T-helper 2 cell treated with Interferon-gamma antibody and Interleukin-4, amounts not matched to agents 100 ng/mL and 5 ng/mL, for 36 hours (primary cell): Measurements from ENCODE around the gene SORT1. TPM values are rescaled to one million over a fixed set of nuclear protein-coding genes. Genes with fewer than 3 reads are reported as not detected.
"Not testable (repeated sequence)": the region's sequence is repeated elsewhere in the genome, so short reads cannot be mapped to it uniquely, and the experiment has no call there.

Experiments
- intact Hi-C: fragments of 100-400 bp; cut with micrococcal nuclease; formaldehyde crosslinking; loops from one replicate; pipeline ENCODE4 v1.15.1; 2023
- total RNA-seq: library from RNA; stranded (reverse); gene quantifications from 2 replicates; pipeline ENCODE4 v1.2.3, GENCODE V29; 2022

SORT1 gene
- total RNA-seq, 1 donor from 2014 or later = 6.2 TPM

- intact Hi-C loops = no loop called here
Observed at GRCh38 chr1:109383087-109383779, 14.5 kb downstream of the SORT1 start.

- intact Hi-C loops = no loop called here
Observed at GRCh38 chr1:109381573-109381972, 16.1 kb downstream of the SORT1 start.

GRCh38 chr1:109379907-109380306 lies 17.8 kb downstream of the SORT1 start:
- intact Hi-C loops = no loop called here

- intact Hi-C loops = no loop called here
Observed at GRCh38 chr1:109379422-109379821, 18.3 kb downstream of the SORT1 start.

GRCh38 chr1:109377698-109378097 lies 20.0 kb downstream of the SORT1 start:
- intact Hi-C loops = no loop called here

GRCh38 chr1:109373696-109374095 lies 24.0 kb downstream of the SORT1 start:
- intact Hi-C loops = not testable (repeated sequence)

- intact Hi-C loops = no loop called here
Observed at GRCh38 chr1:109373126-109373525, 24.6 kb downstream of the SORT1 start.

GRCh38 chr1:109372281-109372680 lies 25.4 kb downstream of the SORT1 start:
- intact Hi-C loops = no loop called here

GRCh38 chr1:109371341-109371739 lies 26.4 kb downstream of the SORT1 start:
- intact Hi-C loops = no loop called here

GRCh38 chr1:109370712-109371340 lies 26.9 kb downstream of the SORT1 start:
- intact Hi-C loops = no loop called here

GRCh38 chr1:109369167-109369746 lies 28.5 kb downstream of the SORT1 start:
- intact Hi-C loops = no loop called here

GRCh38 chr1:109368464-109368863 lies 29.3 kb downstream of the SORT1 start:
- intact Hi-C loops = no loop called here

- intact Hi-C loops = no loop called here
Observed at GRCh38 chr1:109367626-109368025, 30.1 kb downstream of the SORT1 start.

- intact Hi-C loops = no loop called here
Observed at GRCh38 chr1:109365642-109366204, 32.0 kb downstream of the SORT1 start.

GRCh38 chr1:109361649-109362048 lies 36.1 kb downstream of the SORT1 start:
- intact Hi-C loops = no loop called here

GRCh38 chr1:109361069-109361468 lies 36.6 kb downstream of the SORT1 start:
- intact Hi-C loops = no loop called here

- intact Hi-C loops = no loop called here
Observed at GRCh38 chr1:109357616-109358015, 40.1 kb downstream of the SORT1 start.

- intact Hi-C loops = no loop called here
Observed at GRCh38 chr1:109356915-109357314, 40.8 kb downstream of the SORT1 start.

- intact Hi-C loops = no loop called here
Observed at GRCh38 chr1:109356505-109356904, 41.2 kb downstream of the SORT1 start.

- intact Hi-C loops = no loop called here
Observed at GRCh38 chr1:109354929-109355328, 42.8 kb downstream of the SORT1 start.

- intact Hi-C loops = no loop called here
Observed at GRCh38 chr1:109351457-109351856, 46.3 kb downstream of the SORT1 start.

GRCh38 chr1:109350655-109351054 lies 47.1 kb downstream of the SORT1 start:
- intact Hi-C loops = no loop called here
